Astrocyte (in vitro differentiated cells and primary cell): Measurements from ENCODE around the gene DENND5B. TPM values are rescaled to one million over a fixed set of nuclear protein-coding genes. Genes with fewer than 3 reads are reported as not detected.
"Not testable (repeated sequence)": the region's sequence is repeated elsewhere in the genome, so short reads cannot be mapped to it uniquely, and the experiment has no call there.

Source experiments
- DNase-seq: peaks from one replicate; pipeline ENCODE4 v3.0.0-alpha.2; 2010; ENCODE audit warnings: low read depth
- FAIRE-seq: peaks from 2 replicates; lab custom pipeline; 2011; peaks lifted over from hg19 to GRCh38; lab: Jason Lieb, UNC
- H2AFZ ChIP-seq: 2 replicates; pipeline ENCODE4 v1.6.0; 2012; ENCODE audit warnings: low read depth, low read length, inconsistent platforms
- H3K27ac ChIP-seq: 2 replicates; pipeline ENCODE4 v1.5.1; 2011; ENCODE audit warnings: low read depth, low read length, inconsistent platforms
- H3K27me3 ChIP-seq: 2 replicates; pipeline ENCODE4 v1.6.0; 2011; ENCODE audit warnings: low read length, inconsistent platforms; ENCODE audit not compliant: insufficient read depth
- H3K36me3 ChIP-seq: 2 replicates; pipeline ENCODE4 v1.5.1; 2011; ENCODE audit warnings: low read length, inconsistent platforms; ENCODE audit not compliant: insufficient read depth
- H3K4me1 ChIP-seq: 2 replicates; pipeline ENCODE4 v1.5.1; 2011; ENCODE audit warnings: low read length, inconsistent platforms; ENCODE audit not compliant: insufficient read depth
- H3K4me2 ChIP-seq: 2 replicates; pipeline ENCODE4 v1.6.0; 2012; ENCODE audit warnings: low read length, inconsistent platforms
- H3K4me3 ChIP-seq: 2 replicates; pipeline ENCODE4 v1.5.1; 2011; ENCODE audit warnings: low read depth, mild to moderate bottlenecking, low read length, inconsistent platforms; ENCODE audit not compliant: insufficient read depth
- H3K79me2 ChIP-seq: 2 replicates; pipeline ENCODE4 v1.6.0; 2012; ENCODE audit warnings: mild to moderate bottlenecking, low read length, inconsistent platforms; ENCODE audit not compliant: insufficient read depth
- H3K9ac ChIP-seq: 2 replicates; pipeline ENCODE4 v1.6.0; 2012; ENCODE audit warnings: mild to moderate bottlenecking, low read length, inconsistent platforms
- H3K9me3 ChIP-seq: 2 replicates; pipeline ENCODE4 v1.5.1; 2012; ENCODE audit warnings: low read depth, mild to moderate bottlenecking, low read length, inconsistent platforms; ENCODE audit not compliant: insufficient read depth
- H4K20me1 ChIP-seq: 2 replicates; pipeline ENCODE4 v1.6.0; 2012; ENCODE audit warnings: low read length, inconsistent platforms; ENCODE audit not compliant: insufficient read depth
- H3K27ac Mint-ChIP-seq: one replicate; pipeline ENCODE4 v1.8.0; 2021; ENCODE audit warnings: mild to moderate bottlenecking, mixed read lengths; ENCODE audit not compliant: unreplicated experiment
- H3K27me3 Mint-ChIP-seq: one replicate; pipeline ENCODE4 v1.8.0; 2021; ENCODE audit warnings: low read depth, mixed read lengths; ENCODE audit not compliant: unreplicated experiment
- H3K36me3 Mint-ChIP-seq: one replicate; pipeline ENCODE4 v1.8.0; 2021; ENCODE audit warnings: low read depth, mixed read lengths; ENCODE audit not compliant: unreplicated experiment
- H3K4me1 Mint-ChIP-seq: one replicate; pipeline ENCODE4 v1.8.0; 2021; ENCODE audit warnings: low read depth, mixed read lengths; ENCODE audit not compliant: unreplicated experiment
- H3K4me3 Mint-ChIP-seq: one replicate; pipeline ENCODE4 v1.8.0; 2021; ENCODE audit warnings: mild to moderate bottlenecking, moderate library complexity, mixed read lengths; ENCODE audit not compliant: unreplicated experiment
- H3K9me3 Mint-ChIP-seq: one replicate; pipeline ENCODE4 v1.8.0; 2021; ENCODE audit warnings: mild to moderate bottlenecking, mixed read lengths; ENCODE audit not compliant: unreplicated experiment
- CTCF ChIP-seq: IDR thresholded peaks from 2 replicates; pipeline ENCODE4 v1.5.1; 2011; ENCODE audit warnings: low read depth, mild to moderate bottlenecking, inconsistent platforms, low read length, moderate library complexity; ENCODE audit not compliant: insufficient read depth
- EZH2 ChIP-seq: IDR thresholded peaks from 2 replicates; pipeline ENCODE4 v1.6.1; 2012; ENCODE audit warnings: mild to moderate bottlenecking, low read length, inconsistent platforms; ENCODE audit not compliant: insufficient read depth
- total RNA-seq: library from RNA; stranded (reverse); gene quantifications from 2 replicates; pipeline ENCODE4 v1.2.1, GENCODE V29; 2021

Gene DENND5B
- total RNA-seq, 1 donor from 2014 or later: 22.7 TPM

GRCh38 chr12:31550590-31550989, 40.3 kb downstream of the DENND5B start:
- not testable (repeated sequence) for H3K36me3 ChIP-seq, H3K4me1 ChIP-seq, H3K79me2 ChIP-seq, H4K20me1 ChIP-seq, H3K27ac ChIP-seq, H3K9ac ChIP-seq, H3K27ac Mint-ChIP-seq, H3K9me3 Mint-ChIP-seq, DNase-seq, H3K4me1 Mint-ChIP-seq, H3K27me3 ChIP-seq, H3K4me3 ChIP-seq, H2AFZ ChIP-seq, H3K4me3 Mint-ChIP-seq, H3K4me2 ChIP-seq, H3K9me3 ChIP-seq, FAIRE-seq, H3K27me3 Mint-ChIP-seq
- H3K36me3 Mint-ChIP-seq: peaks cover 11% of the 10 kb centered on the region

GRCh38 chr12:31536672-31537071, 54.3 kb downstream of the DENND5B start:
- Mint-ChIP-seq H3K36me3 (no peaks in the 10 kb centered on the region), H3K27ac (no peak overlapping the region), H3K4me3 (no peak overlapping the region), H3K4me1 (peaks cover 8% of the 10 kb centered on the region), H3K27me3 (no peaks in the 10 kb centered on the region), H3K9me3 (no peaks in the 10 kb centered on the region)
- Histone ChIP-seq H3K4me3 (no peak overlapping the region), H3K9ac (no peak overlapping the region), H4K20me1 (peaks cover 8% of the 10 kb centered on the region), H3K9me3 (no peaks in the 10 kb centered on the region), H3K4me2 (no peak overlapping the region), H2AFZ (no peak overlapping the region), H3K27me3 (no peaks in the 10 kb centered on the region), H3K27ac (no peak overlapping the region), H3K36me3 (no peaks in the 10 kb centered on the region), H3K79me2 (peaks cover 41% of the 10 kb centered on the region), H3K4me1 (no peaks in the 10 kb centered on the region)
- DNase-seq (no peak), FAIRE-seq (no peak)
- TF ChIP-seq CTCF (no peak), EZH2 (no peak)

GRCh38 chr12:31533470-31533869, 57.5 kb downstream of the DENND5B start:
- Histone ChIP-seq H3K9ac (no peak overlapping the region), H2AFZ (no peak overlapping the region), H3K27ac (no peak overlapping the region), H3K4me1 (no peaks in the 10 kb centered on the region), H4K20me1 (peaks cover 8% of the 10 kb centered on the region), H3K27me3 (no peaks in the 10 kb centered on the region), H3K36me3 (no peaks in the 10 kb centered on the region), H3K4me3 (no peak overlapping the region), H3K79me2 (peaks cover 37% of the 10 kb centered on the region), H3K4me2 (no peak overlapping the region), H3K9me3 (no peaks in the 10 kb centered on the region)
- H3K27ac Mint-ChIP-seq: no peak overlapping the region
- TF ChIP-seq CTCF (no peak), EZH2 (no peak)
- H3K9me3 Mint-ChIP-seq: no peaks in the 10 kb centered on the region
- H3K4me1 Mint-ChIP-seq: peaks cover 8% of the 10 kb centered on the region
- FAIRE-seq (no peak), DNase-seq (no peak)
- no peaks in the 10 kb centered on the region for H3K36me3 Mint-ChIP-seq
- H3K4me3 Mint-ChIP-seq: no peak overlapping the region
- H3K27me3 Mint-ChIP-seq: no peaks in the 10 kb centered on the region
